Measurements from ENCODE around the gene ATP8A2. TPM values are rescaled to one million over a fixed set of nuclear protein-coding genes. Genes with fewer than 3 reads are reported as not detected.

ATP8A2 gene
- total and polyA plus RNA-seq, 4 donors: 0.31 to 2.7 (median 1.1) TPM

- no peaks in the 10 kb centered on the region for H3K9me3 ChIP-seq (ENCODE audit: control insufficient read depth in 4 of 4, insufficient read depth in 3 of 4, low read length in 3 of 4)
- no peak overlapping the region for H3K4me3 ChIP-seq
- H3K36me3 ChIP-seq (ENCODE audit: control insufficient read depth in 4 of 4, insufficient read depth in 4 of 4, low read length in 4 of 4): no peaks in the 10 kb centered on the region
- no peaks in the 10 kb centered on the region for H3K27me3 ChIP-seq (ENCODE audit: control insufficient read depth in 3 of 3, insufficient read depth in 3 of 3, low read length in 2 of 3)
- no peak overlapping the region for H3K27ac ChIP-seq (ENCODE audit: low read depth in 1 of 2, low read length in 1 of 2)
- ATAC-seq (ENCODE audit: insufficient read depth, low FRiP score) (no peak), DNase-seq (no peak)
- TF ChIP-seq CTCF (IDR thresholded peaks at IDR 0.05; ENCODE audit: control extremely low read depth, extremely low read depth): no peak
- H3K4me1 ChIP-seq (ENCODE audit: control insufficient read depth in 5 of 5, insufficient read depth in 5 of 5, low read length in 5 of 5): peaks cover 0 to 3% (median 0%) of the 10 kb centered on the region in 5 donors
- WGBS, 2 donors: 74 to 80% methylated on average over 5 of the region's 5 CpGs
- no peak overlapping the region for H3K9ac ChIP-seq (ENCODE audit: insufficient read depth in 1 of 2, low read length in 2 of 2)
These were observed 496.7 kb downstream of the ATP8A2 start for GRCh38 chr13:25868490-25868889.

- Histone ChIP-seq H3K36me3 (ENCODE audit: control insufficient read depth in 4 of 4, insufficient read depth in 4 of 4, low read length in 4 of 4) (no peaks in the 10 kb centered on the region), H3K9me3 (ENCODE audit: control insufficient read depth in 4 of 4, insufficient read depth in 3 of 4, low read length in 3 of 4) (peaks cover 0 to 4% (median 1%) of the 10 kb centered on the region in 4 donors), H3K4me3 (no peak overlapping the region), H3K9ac (ENCODE audit: insufficient read depth in 1 of 2, low read length in 2 of 2) (no peak overlapping the region), H3K4me1 (ENCODE audit: control insufficient read depth in 5 of 5, insufficient read depth in 5 of 5, low read length in 5 of 5) (peaks cover 0 to 3% (median 0%) of the 10 kb centered on the region in 5 donors), H3K27me3 (ENCODE audit: control insufficient read depth in 3 of 3, insufficient read depth in 3 of 3, low read length in 2 of 3) (no peaks in the 10 kb centered on the region), H3K27ac (ENCODE audit: low read depth in 1 of 2, low read length in 1 of 2) (no peak overlapping the region)
- ATAC-seq (ENCODE audit: insufficient read depth, low FRiP score) (no peak), DNase-seq (no peak)
- 79 to 80% methylated on average over 12 of the region's 12 CpGs for WGBS, 2 donors
- TF ChIP-seq CTCF (IDR thresholded peaks at IDR 0.05; ENCODE audit: control extremely low read depth, extremely low read depth): no peak
These were observed 498.2 kb downstream of the ATP8A2 start for GRCh38 chr13:25869941-25870340.

- H3K36me3 ChIP-seq (ENCODE audit: control insufficient read depth in 4 of 4, insufficient read depth in 4 of 4, low read length in 4 of 4): no peaks in the 10 kb centered on the region
- H3K9me3 ChIP-seq (ENCODE audit: control insufficient read depth in 4 of 4, insufficient read depth in 3 of 4, low read length in 3 of 4): peaks cover 0 to 4% (median 1%) of the 10 kb centered on the region in 4 donors
- DNase-seq (no peak), ATAC-seq (ENCODE audit: insufficient read depth, low FRiP score) (no peak)
- no peaks in the 10 kb centered on the region for H3K27me3 ChIP-seq (ENCODE audit: control insufficient read depth in 3 of 3, insufficient read depth in 3 of 3, low read length in 2 of 3)
- H3K27ac ChIP-seq (ENCODE audit: low read depth in 1 of 2, low read length in 1 of 2): no peak overlapping the region
- peaks cover 0 to 3% (median 0%) of the 10 kb centered on the region in 5 donors for H3K4me1 ChIP-seq (ENCODE audit: control insufficient read depth in 5 of 5, insufficient read depth in 5 of 5, low read length in 5 of 5)
- H3K4me3 ChIP-seq: no peak overlapping the region
- 84 to 90% methylated on average over 11 of the region's 11 CpGs for WGBS, 2 donors
- H3K9ac ChIP-seq (ENCODE audit: insufficient read depth in 1 of 2, low read length in 2 of 2): no peak overlapping the region
- no peak for TF ChIP-seq CTCF (IDR thresholded peaks at IDR 0.05; ENCODE audit: control extremely low read depth, extremely low read depth)
These were observed 499.8 kb downstream of the ATP8A2 start for GRCh38 chr13:25871389-25872125.
